HepG2 (cell line): ENCODE data around the gene USP32. TPM values are rescaled to one million over a fixed set of nuclear protein-coding genes. Genes with fewer than 3 reads are reported as not detected.
A peak's percentile ranks its signal among the peaks of the same experiment; 100 is the strongest.

ENCODE experiments used
- ATAC-seq: fragments of 200-7000 bp; cut with Tn5 transposase; 3 replicates; pipeline ENCODE4 v1.9.1; 2020; ENCODE audit warnings: mild to moderate bottlenecking, moderate library complexity
- BruUV-seq: library from RNA; stranded (reverse); fragments of 400-500 nt; replicated peaks from 2 replicates; lab custom pipeline; 2021; lab: Mats Ljungman, UMichigan
- CTCF ChIA-PET: fragments of 300-600 bp; formaldehyde crosslinking; extraction: SDS; loops from one replicate; lab custom pipeline; 2021; ENCODE audit warnings: low total read pairs, inconsistent platforms, low intra/inter-chr PET ratio; lab: Yijun Ruan, JAX
- POLR2A ChIA-PET: fragments of 350-600 bp; sonication (Branson Sonifier 250); formaldehyde crosslinking; loops from one replicate; lab custom pipeline; 2020; ENCODE audit warnings: antibody characterized with exemption, inconsistent platforms; lab: Yijun Ruan, JAX
- DNase-seq: peaks from one replicate; pipeline ENCODE4 v3.0.0-alpha.2; 2015; ENCODE audit warnings: low spot score
- FAIRE-seq: peaks from 3 replicates; lab custom pipeline; 2011; peaks lifted over from hg19 to GRCh38; lab: Jason Lieb, UNC
- H2AFZ ChIP-seq: one replicate; pipeline ENCODE4 v1.6.1; 2011; ENCODE audit warnings: low read length, inconsistent platforms
- H3K27ac ChIP-seq: fragments of 300-600 bp; 3 replicates; pipeline ENCODE4 v1.8.0; 2011; ENCODE audit warnings: mixed run types, mild to moderate bottlenecking, mixed read lengths, low read length, inconsistent platforms; ENCODE audit not compliant: insufficient read depth; ENCODE audit errors: extremely low read length
- H3K27me3 ChIP-seq, 2 experiments: fragments of 200-600 bp in 1 of 2; 2 replicates in 1 of 2; 3 replicates in 1 of 2; pipeline versions ENCODE4 v1.6.0 to v1.8.0; 2011; ENCODE audit warnings: low read length in 2 of 2, mild to moderate bottlenecking in 2 of 2, moderate library complexity in 2 of 2, inconsistent platforms in 1 of 2; ENCODE audit not compliant: insufficient read depth in 2 of 2, control insufficient read depth in 1 of 2
- H3K36me3 ChIP-seq, 2 experiments: fragments of 200-600 bp in 1 of 2; replicated peaks in 1 of 2; 2 replicates in 1 of 2; 3 replicates in 1 of 2; pipeline versions ENCODE4 v1.5.1 to v1.8.0; 2011; ENCODE audit warnings: low read length in 2 of 2, inconsistent platforms in 1 of 2; ENCODE audit not compliant: insufficient read depth in 2 of 2, control insufficient read depth in 1 of 2
- H3K4me1 ChIP-seq: 2 replicates; pipeline ENCODE4 v1.5.1; 2012; ENCODE audit warnings: low read length, inconsistent platforms; ENCODE audit not compliant: insufficient read depth
- H3K4me2 ChIP-seq: 2 replicates; pipeline ENCODE4 v1.6.0; 2011; ENCODE audit warnings: low read depth, low read length, inconsistent platforms
- H3K4me3 ChIP-seq, 3 experiments: fragments of 200-600 bp in 1 of 3; sonication (generic), shearing (Covaris generic) in 1 of 3; replicated peaks in 1 of 3; 2 replicates each; pipeline ENCODE4 v1.5.1; 2011 to 2016; ENCODE audit warnings: low read length in 3 of 3, inconsistent platforms in 2 of 3, low read depth in 2 of 3, mild to moderate bottlenecking in 2 of 3, control low read depth in 1 of 3, mixed read lengths in 1 of 3; ENCODE audit not compliant: insufficient read depth in 1 of 3
- H3K79me2 ChIP-seq: one replicate; pipeline ENCODE4 v1.6.1; 2011; ENCODE audit warnings: low read length, inconsistent platforms; ENCODE audit not compliant: insufficient read depth
- H3K9ac ChIP-seq: 2 replicates; pipeline ENCODE4 v1.6.0; 2011; ENCODE audit warnings: mild to moderate bottlenecking, low read depth, low read length, inconsistent platforms; ENCODE audit not compliant: insufficient read depth
- H3K9me3 ChIP-seq: 2 replicates; pipeline ENCODE4 v1.5.1; 2012; ENCODE audit warnings: mild to moderate bottlenecking, low read length
- H4K20me1 ChIP-seq: 2 replicates; pipeline ENCODE4 v1.6.0; 2011; ENCODE audit warnings: inconsistent platforms, mild to moderate bottlenecking, low read length, moderate library complexity; ENCODE audit not compliant: insufficient read depth
- BRF2 ChIP-seq: sonication (generic); formaldehyde crosslinking; IDR thresholded peaks from 2 replicates; pipeline ENCODE4 v1.8.1; 2022; ENCODE audit warnings: mild to moderate bottlenecking, missing genetic modification reagents
- CBX2 ChIP-seq, 2 experiments: fragments of 200-600 bp in 1 of 2; sonication (generic); formaldehyde crosslinking in 1 of 2; IDR thresholded peaks; 2 replicates each; pipeline versions ENCODE4 v1.7.0 to v1.8.1; 2018 to 2022; ENCODE audit warnings: low read depth in 2 of 2, low read length in 1 of 2, mild to moderate bottlenecking in 1 of 2, missing genetic modification reagents in 1 of 2
- CC2D1A ChIP-seq: sonication (generic); formaldehyde crosslinking; IDR thresholded peaks from 2 replicates; pipeline ENCODE4 v1.8.1; 2023; ENCODE audit warnings: mild to moderate bottlenecking, missing genetic modification reagents
- HMGXB4 ChIP-seq, 2 experiments: sonication (generic) in 1 of 2; formaldehyde crosslinking in 1 of 2; IDR thresholded peaks; 2 replicates each; pipeline versions ENCODE4 v1.4.0 to v1.6.1; 2018 to 2020; ENCODE audit warnings: missing genetic modification reagents in 2 of 2, borderline replicate concordance in 1 of 2, low read depth in 1 of 2, mild to moderate bottlenecking in 1 of 2, missing biosample characterization in 1 of 2
- KDM2A ChIP-seq: sonication (generic); formaldehyde crosslinking; IDR thresholded peaks from 2 replicates; pipeline ENCODE4 v1.4.0; 2020; ENCODE audit warnings: low read depth, missing genetic modification reagents, borderline replicate concordance
- NFKBIZ ChIP-seq: IDR thresholded peaks from 2 replicates; pipeline ENCODE4 v1.6.1; 2018; ENCODE audit warnings: missing genetic modification reagents, missing compliant biosample characterization
- NFRKB ChIP-seq: fragments of 450-650 bp; IDR thresholded peaks from 2 replicates; pipeline ENCODE4 v1.6.1; 2017
- POLR2G ChIP-seq: fragments of 200-400 bp; formaldehyde crosslinking; IDR thresholded peaks from 2 replicates; pipeline ENCODE4 v1.6.1; 2018; ENCODE audit warnings: mild to moderate bottlenecking, low read depth, low read length, moderate library complexity
- SAP130 ChIP-seq: IDR thresholded peaks from 2 replicates; pipeline ENCODE4 v1.6.1; 2016; ENCODE audit warnings: low read depth
- SMARCC2 ChIP-seq: fragments of 450-650 bp; IDR thresholded peaks from 2 replicates; pipeline ENCODE4 v1.6.1; 2017; ENCODE audit warnings: antibody characterized with exemption, mild to moderate bottlenecking
- THAP9 ChIP-seq: sonication (generic); formaldehyde crosslinking; IDR thresholded peaks from 2 replicates; pipeline ENCODE4; 2020; ENCODE audit warnings: missing genetic modification reagents, mild to moderate bottlenecking, borderline replicate concordance
- ZFAT ChIP-seq: sonication (generic); formaldehyde crosslinking; conservative IDR thresholded peaks from 2 replicates; pipeline ENCODE4 v1.8.1; 2023; ENCODE audit warnings: missing genetic modification reagents, inconsistent platforms
- ZNF329 ChIP-seq: sonication (generic); formaldehyde crosslinking; IDR thresholded peaks from 2 replicates; pipeline ENCODE4 v1.9.0; 2021; ENCODE audit warnings: low read depth, mild to moderate bottlenecking, missing genetic modification reagents
- ZNF713 ChIP-seq: sonication (generic); formaldehyde crosslinking; IDR thresholded peaks from 2 replicates; pipeline ENCODE4 v1.4.0; 2020; ENCODE audit warnings: mild to moderate bottlenecking, missing genetic modification reagents
- WGBS: methylation state at CpG from one replicate; pipeline ENCODE4 v1.1.6; 2017; ENCODE audit warnings: low lambda C conversion rate; 5-methylcytosine and 5-hydroxymethylcytosine counted together
- in situ Hi-C: cut with HindIII; loops from 2 replicates; pipeline ENCODE4 v1.10.0; 2017; ENCODE audit warnings: low pct_unique_long_range_greater_than_20kb; ENCODE audit not compliant: extremely low pct_ligation_motif_present
- intact Hi-C: fragments of 100-400 bp; cut with micrococcal nuclease; formaldehyde crosslinking; loops from one replicate; pipeline ENCODE4 v1.10.0; 2022; ENCODE audit not compliant: unreplicated experiment
- polyA plus RNA-seq, 8 experiments: library from polyadenylated mRNA; depleted of rRNA in 3 of 8; stranded (reverse) in 7 of 8; unstranded in 1 of 8; fragments of >200 nt; fragmentation: Illumina TruSeq in 4 of 8; extraction: Trizol in 4 of 8; gene quantifications; 2 replicates each; pipeline versions ENCODE4 v1.2.1 to v1.2.3, GENCODE V29; 2011 to 2016; ENCODE audit warnings: low read depth in 4 of 8, missing spikeins in 1 of 8, mixed read lengths in 1 of 8; ENCODE audit not compliant: insufficient read depth in 1 of 8
- total RNA-seq, 5 experiments: library from RNA; depleted of rRNA; stranded (reverse); fragments of >200 nt; fragmentation: Illumina TruSeq; extraction: Trizol; gene quantifications; 2 replicates each; pipeline ENCODE4 v1.2.3, GENCODE V29; 2016; ENCODE audit warnings: low read depth in 1 of 5
- TF ChIP-seq, protein P1 (sequence below), 2 experiments: fragments of 450-650 bp in 1 of 2; sonication (generic) in 1 of 2; formaldehyde crosslinking; IDR thresholded peaks; 2 replicates each; pipeline versions ENCODE4 v1.5.0 to v1.8.0; 2020 to 2022; ENCODE audit warnings: mild to moderate bottlenecking in 1 of 2, missing genetic modification reagents in 1 of 2

USP32 gene
- total and polyA plus RNA-seq, 2 of the 13 experiments (the other 11 are each of a cell fraction or from before 2014, with no cell fraction given), result 24.9 to 39.9 TPM

GRCh38 chr17:60170835-60171752 is 220.8 kb downstream of the USP32 start:
- H3K79me2 ChIP-seq, result no peaks in the 10 kb centered on the region
- no peak overlapping the region for H3K27ac ChIP-seq
- in situ Hi-C loops (no loop called here), intact Hi-C loops (loop anchor here (1.0 kb wide), 1 partner anchor 8 kb away; no protein-coding TSS in a partner anchor)
- 26% methylated on average over 8 of the region's 8 CpGs for WGBS
- no peaks in the 10 kb centered on the region for H4K20me1 ChIP-seq
- H3K36me3 ChIP-seq, result no peaks in the 10 kb centered on the region
- ChIA-PET CTCF (no interaction called here), POLR2A (interaction anchor here (1.2 to 1.7 kb wide), 3 partner anchors 8 to 221 kb away, joined by 3 to 6 read pairs (median 3); partner anchors contain the start of genes RNFT1 and USP32)
- DNase-seq (no peak), ATAC-seq (peak; percentile 63), FAIRE-seq (no peak)
- H2AFZ ChIP-seq, result no peak overlapping the region
- peak overlapping the region; percentile 66 for H3K4me2 ChIP-seq
- H3K9me3 ChIP-seq, result no peaks in the 10 kb centered on the region
- H3K9ac ChIP-seq, result no peak overlapping the region
- H3K4me3 ChIP-seq, result peak overlapping the region in 1 of 3 experiments; percentile 35; a peak in 1 of 6 replicates
- no TSS peak for BruUV-seq
- no peaks in the 10 kb centered on the region for H3K27me3 ChIP-seq
- peaks cover 51% of the 10 kb centered on the region for H3K4me1 ChIP-seq
- 0 out of 2 replicates have a peak, but pooled peaks have one; percentile 59 for TF ChIP-seq NFKBIZ
- 0 out of 2 replicates have a peak, but pooled peaks have one; percentile 16 for TF ChIP-seq KDM2A (CRISPR knock-in tag)
- no peak for TF ChIP-seq CBX2 (IDR thresholded peaks at IDR 0.05; ENCODE audit: low read depth, low read length)
- TF ChIP-seq CBX2 (CRISPR knock-in tag; IDR thresholded peaks at IDR 0.05; ENCODE audit: low read depth), result no peak
- TF ChIP-seq ZNF713 (CRISPR knock-in tag), result no peak
- TF ChIP-seq SMARCC2, result no peak
- peak; percentile 7; the same call in 1 of the 2 replicates for TF ChIP-seq THAP9 (CRISPR knock-in tag)
- no peak for TF ChIP-seq HMGXB4 (CRISPR knock-in tag; IDR thresholded peaks at IDR 0.05; ENCODE audit: borderline replicate concordance in 1 of 2, low read depth in 1 of 2)
- no peak for TF ChIP-seq POLR2G
- 0 out of 2 replicates have a peak, but pooled peaks have one; percentile 16 for TF ChIP-seq SAP130 (CRISPR knock-in tag)
- TF ChIP-seq, protein P1, sequence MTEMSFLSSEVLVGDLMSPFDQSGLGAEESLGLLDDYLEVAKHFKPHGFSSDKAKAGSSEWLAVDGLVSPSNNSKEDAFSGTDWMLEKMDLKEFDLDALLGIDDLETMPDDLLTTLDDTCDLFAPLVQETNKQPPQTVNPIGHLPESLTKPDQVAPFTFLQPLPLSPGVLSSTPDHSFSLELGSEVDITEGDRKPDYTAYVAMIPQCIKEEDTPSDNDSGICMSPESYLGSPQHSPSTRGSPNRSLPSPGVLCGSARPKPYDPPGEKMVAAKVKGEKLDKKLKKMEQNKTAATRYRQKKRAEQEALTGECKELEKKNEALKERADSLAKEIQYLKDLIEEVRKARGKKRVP (CRISPR knock-in tag; IDR thresholded peaks at IDR 0.05), result no peak
- TF ChIP-seq BRF2, result no peak
- no peak for TF ChIP-seq ZNF329 (CRISPR knock-in tag)
- no peak for TF ChIP-seq NFRKB
- TF ChIP-seq ZFAT, result no peak
- no peak for TF ChIP-seq CC2D1A
